PFSK-1 (cell line): ENCODE measurements around the gene HERC3.

ENCODE experiments used
- FOXP2 ChIP-seq: optimal IDR thresholded peaks from 2 replicates; pipeline ENCODE3; 2011; ENCODE audit warnings: borderline replicate concordance, control low read depth, inconsistent platforms; ENCODE audit not compliant: insufficient read depth; ENCODE audit errors: extremely low read length, extremely low read depth
- POLR2AphosphoS5 ChIP-seq: IDR thresholded peaks from 2 replicates; pipeline ENCODE4 v1.6.1; 2012; ENCODE audit warnings: low read depth, mild to moderate bottlenecking, control low read depth, low read length, moderate library complexity
- REST ChIP-seq, 2 experiments: IDR thresholded peaks; 2 replicates each; pipeline versions ENCODE4 v1.6.1 to v1.8.0; 2011 to 2012; ENCODE audit warnings: low read depth in 2 of 2, low read length in 2 of 2, control low read depth in 1 of 2, inconsistent platforms in 1 of 2, mild to moderate bottlenecking in 1 of 2, moderate library complexity in 1 of 2; ENCODE audit not compliant: insufficient read depth in 1 of 2
- SIN3A ChIP-seq: IDR thresholded peaks from 2 replicates; pipeline ENCODE4 v1.6.1; 2012; ENCODE audit warnings: mild to moderate bottlenecking, low read length, moderate library complexity, borderline replicate concordance; ENCODE audit not compliant: insufficient read depth
- TAF1 ChIP-seq: IDR thresholded peaks from 2 replicates; pipeline ENCODE4 v1.6.1; 2012; ENCODE audit warnings: low read length, control low read depth, borderline replicate concordance; ENCODE audit not compliant: insufficient read depth

GRCh38 chr4:88623097-88623496, 30.8 kb downstream of the HERC3 start:
- TF ChIP-seq REST (IDR thresholded peaks at IDR 0.05; ENCODE audit: insufficient read depth in 1 of 2, low read depth in 2 of 2, low read length in 2 of 2) (no peak), POLR2AphosphoS5 (no peak), SIN3A (no peak), TAF1 (no peak), FOXP2 (no peak)
